Loucy (cell line): Measurements from ENCODE around the gene TSEN2.

ENCODE experiments used
- CTCF ChIP-seq: fragments of 200-600 bp; sonication (generic); conservative IDR thresholded peaks from 2 replicates; pipeline ENCODE4 v1.5.1; 2014; ENCODE audit warnings: mild to moderate bottlenecking, antibody characterized with exemption, low read length
- EZH2phosphoT487 ChIP-seq: fragments of 200-600 bp; IDR thresholded peaks from 2 replicates; pipeline ENCODE4 v1.6.1; 2018; ENCODE audit warnings: antibody characterized with exemption, mild to moderate bottlenecking, moderate library complexity, borderline replicate concordance

- TF ChIP-seq CTCF (no peak), EZH2phosphoT487 (no peak)
These were observed 5.1 kb downstream of the TSEN2 start for GRCh38 chr3:12489368-12489767.
